Stimulated activated CD8-positive, alpha-beta memory T cell treated with anti-CD3 and anti-CD28 coated beads, Interleukin-7, amount 100 ng/mL, for 48 hours (primary cell): Measurements from ENCODE around the gene VTCN1.

ENCODE experiments used
- DNase-seq, 2 donors: peaks; one replicate each; pipeline ENCODE4 v3.0.0-alpha.2; 2020; ENCODE audit warnings: low read depth in 1 of 2; ENCODE audit errors: extremely low read depth in 1 of 2

VTCN1 gene

DNA sequence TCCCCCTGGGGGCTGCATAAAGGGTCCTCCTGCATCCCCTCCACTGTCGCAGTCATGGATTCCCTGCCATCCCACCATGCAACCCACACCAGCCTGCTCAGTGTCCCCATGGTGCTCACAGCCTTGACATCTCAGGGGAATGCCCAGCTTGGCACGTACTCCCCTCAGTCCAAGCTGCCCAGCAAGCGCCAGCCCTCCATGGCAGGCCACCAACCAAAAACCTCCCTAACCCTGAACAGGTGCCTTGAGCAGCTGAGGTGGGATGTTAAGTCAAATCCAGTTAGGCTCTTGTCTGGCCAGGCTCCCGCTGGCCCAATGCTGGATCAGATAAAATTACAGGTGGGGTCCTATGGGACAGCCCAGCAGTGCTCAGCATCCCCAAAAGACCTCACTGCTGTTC, 341 bp downstream of the VTCN1 start:
- DNase-seq, result no peak

GRCh38 chr1:117209094-117209493, 1.6 kb downstream of the VTCN1 start:
- no peak for DNase-seq

- no peak for DNase-seq
These were observed 2.1 kb downstream of the VTCN1 start for GRCh38 chr1:117208580-117208979.

DNA sequence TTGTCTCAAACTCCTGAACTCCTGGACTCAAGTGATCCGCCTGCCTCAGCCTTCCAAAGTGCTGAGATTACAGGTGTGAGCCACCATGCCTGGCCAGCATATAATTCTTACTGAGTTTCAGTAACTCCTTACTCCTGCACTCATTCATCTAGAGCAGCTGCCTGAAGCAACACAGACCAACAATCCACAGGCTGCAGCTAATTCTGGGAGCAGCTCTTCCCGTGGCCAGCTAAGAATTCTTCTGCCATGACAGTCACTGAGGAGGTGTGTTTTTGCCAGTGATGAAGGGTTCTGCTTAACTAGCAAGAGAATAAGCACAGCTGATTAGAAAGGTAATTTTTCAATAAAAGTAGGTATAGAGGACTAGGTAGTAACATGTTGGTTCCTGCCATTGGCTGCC, 5.4 kb downstream of the VTCN1 start:
- DNase-seq, result no peak

GRCh38 chr1:117201808-117202207, 8.9 kb downstream of the VTCN1 start:
- no peak for DNase-seq

DNA sequence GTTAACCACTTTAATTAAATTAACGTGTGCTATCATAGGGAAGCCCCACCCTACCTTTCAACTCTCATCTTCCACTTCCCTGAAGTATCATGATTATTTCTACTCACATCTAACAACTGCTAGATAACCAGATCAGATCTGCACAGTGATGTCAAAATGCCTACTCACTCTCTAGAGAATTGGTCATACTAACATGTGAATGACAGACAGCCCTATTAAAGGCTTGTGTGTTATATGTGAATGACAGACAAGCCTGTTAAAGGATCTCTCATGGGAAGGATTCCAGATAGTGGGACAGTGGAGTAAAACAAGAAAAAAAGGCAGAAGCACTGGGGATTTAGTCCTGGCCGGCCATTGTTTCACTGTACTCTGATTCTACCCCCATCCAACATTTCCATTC, 12.6 kb downstream of the VTCN1 start:
- DNase-seq, result no peak

DNA sequence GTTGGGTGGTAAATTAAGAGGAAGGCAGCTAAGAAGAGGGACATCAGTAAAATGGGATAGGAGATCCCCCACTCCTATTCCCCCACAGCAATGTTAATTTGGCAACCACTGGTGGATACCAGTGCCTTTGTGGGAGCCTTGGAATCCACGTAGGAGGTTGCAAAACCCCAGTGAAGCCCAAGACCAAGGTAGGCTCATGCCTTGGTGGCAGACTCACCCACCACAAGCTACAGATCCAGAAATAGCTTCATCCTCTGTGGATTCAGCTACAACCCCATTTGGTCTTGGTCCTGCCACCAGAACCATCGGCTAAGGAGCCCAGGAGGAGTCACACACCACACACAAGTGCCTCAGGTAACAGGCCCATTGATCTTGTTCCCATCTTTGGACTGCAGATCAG, 21.0 kb downstream of the VTCN1 start:
- no peak for DNase-seq

GRCh38 chr1:117188816-117189437, 21.8 kb downstream of the VTCN1 start:
- DNase-seq, result no peak

GRCh38 chr1:117188170-117188815, 22.4 kb downstream of the VTCN1 start:
- no peak for DNase-seq

- no peak for DNase-seq
These were observed 27.6 kb downstream of the VTCN1 start for GRCh38 chr1:117183112-117183511.

DNA sequence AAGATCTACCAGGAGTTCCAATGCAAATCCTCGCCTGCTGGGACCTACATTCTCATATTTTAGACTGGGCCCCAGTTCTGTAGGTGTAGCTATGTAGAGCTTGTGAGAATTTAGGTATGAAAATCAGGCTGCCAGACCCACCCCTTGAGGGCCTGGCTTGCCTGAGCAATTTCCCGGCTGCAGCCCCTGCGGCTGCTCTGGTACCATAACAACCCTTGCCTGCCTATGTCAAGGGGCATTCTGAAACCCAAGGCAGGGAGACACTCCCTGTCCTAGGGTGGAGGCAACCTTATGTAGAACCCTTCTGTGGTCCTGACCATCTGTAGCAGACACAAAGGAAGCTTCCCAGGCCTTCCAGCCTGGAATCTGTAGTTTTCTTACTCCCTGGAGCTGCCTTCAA, 28.4 kb downstream of the VTCN1 start:
- DNase-seq, result no peak

- no peak for DNase-seq
These were observed 29.1 kb downstream of the VTCN1 start for GRCh38 chr1:117181630-117182041.

DNA sequence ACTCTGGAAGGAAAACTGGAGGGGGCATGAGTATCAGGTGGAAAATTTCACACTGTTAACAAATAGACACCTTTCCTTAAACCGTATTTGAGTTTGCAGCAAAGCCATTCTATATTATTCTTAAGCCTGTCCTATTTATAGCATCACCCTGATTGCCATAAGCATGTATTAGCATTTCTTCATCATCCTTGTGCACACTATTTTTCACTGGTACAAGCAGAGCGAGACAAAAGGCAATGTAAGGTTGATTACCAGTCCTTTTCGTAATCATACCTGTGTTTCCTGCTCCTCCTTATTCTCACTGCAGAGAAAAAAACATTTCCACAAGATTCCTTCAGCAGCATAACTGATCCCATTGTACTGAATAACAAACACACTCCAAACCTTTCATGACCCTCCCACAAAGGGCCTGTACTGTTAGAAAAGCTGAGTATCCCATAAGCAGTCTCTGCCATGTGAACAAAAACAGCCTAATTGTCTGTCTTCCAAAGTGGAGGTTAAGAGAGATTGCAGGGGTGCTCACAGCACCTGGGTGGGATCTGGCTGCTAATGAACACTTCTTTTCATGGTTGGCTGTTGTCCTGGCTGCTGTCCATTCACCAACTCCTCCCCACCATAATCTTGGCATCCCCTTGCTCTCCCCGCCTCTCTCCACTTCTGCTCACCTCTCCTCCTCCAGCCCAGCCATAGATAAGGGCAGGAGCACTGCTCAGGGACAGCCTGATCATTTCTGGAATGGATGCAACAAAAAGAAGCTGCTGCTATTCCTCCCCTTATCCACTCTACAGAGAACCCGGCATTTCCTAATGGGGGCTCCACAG, 30.4 kb downstream of the VTCN1 start:
- no peak for DNase-seq

- no peak for DNase-seq
These were observed 31.3 kb downstream of the VTCN1 start for GRCh38 chr1:117179471-117179870.

- DNase-seq, result no peak
These were observed 32.0 kb downstream of the VTCN1 start for GRCh38 chr1:117178756-117179155.

GRCh38 chr1:117177376-117177775, 33.4 kb downstream of the VTCN1 start:
- no peak for DNase-seq

DNA sequence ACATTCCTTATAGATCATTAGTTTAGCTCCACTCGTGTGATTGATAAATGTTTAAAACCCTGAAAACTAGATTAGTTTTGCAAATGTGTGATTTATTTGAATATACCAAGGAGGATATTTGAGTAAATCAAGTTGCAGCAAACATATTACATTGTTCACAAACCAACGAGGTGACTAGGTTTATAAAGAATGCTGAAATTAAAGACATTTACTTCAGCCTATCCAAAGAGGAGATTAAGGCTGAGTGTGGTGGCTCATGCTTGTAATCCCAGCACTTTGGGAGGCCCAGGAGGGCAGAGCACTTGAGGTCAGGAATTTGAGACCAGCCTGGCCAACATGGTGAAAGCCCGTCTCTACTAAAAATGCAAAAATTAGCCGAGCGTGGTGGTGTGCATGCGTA, 34.1 kb downstream of the VTCN1 start:
- DNase-seq, result no peak

GRCh38 chr1:117174851-117175250, 35.9 kb downstream of the VTCN1 start:
- no peak for DNase-seq

DNA sequence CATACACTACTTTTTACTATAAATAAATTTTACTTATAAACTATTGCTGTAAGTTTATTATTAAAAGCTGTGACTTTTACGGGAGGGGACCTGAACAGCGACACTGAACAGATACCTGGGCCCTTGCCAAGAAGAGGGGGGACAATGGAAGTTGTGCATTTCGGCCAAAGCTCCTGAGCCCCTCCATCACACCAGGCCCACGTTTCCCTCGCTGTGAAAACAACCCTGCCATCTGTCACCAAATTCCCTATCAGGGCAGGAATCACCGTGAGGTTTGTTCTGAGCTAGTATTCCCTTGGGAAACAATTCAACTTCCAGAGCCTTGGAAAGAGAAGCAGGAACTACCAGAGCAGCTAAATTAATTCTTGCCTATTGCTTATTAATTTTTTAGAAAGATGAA, 37.0 kb downstream of the VTCN1 start:
- DNase-seq, result no peak

GRCh38 chr1:117173006-117173405, 37.7 kb downstream of the VTCN1 start:
- DNase-seq, result no peak

DNA sequence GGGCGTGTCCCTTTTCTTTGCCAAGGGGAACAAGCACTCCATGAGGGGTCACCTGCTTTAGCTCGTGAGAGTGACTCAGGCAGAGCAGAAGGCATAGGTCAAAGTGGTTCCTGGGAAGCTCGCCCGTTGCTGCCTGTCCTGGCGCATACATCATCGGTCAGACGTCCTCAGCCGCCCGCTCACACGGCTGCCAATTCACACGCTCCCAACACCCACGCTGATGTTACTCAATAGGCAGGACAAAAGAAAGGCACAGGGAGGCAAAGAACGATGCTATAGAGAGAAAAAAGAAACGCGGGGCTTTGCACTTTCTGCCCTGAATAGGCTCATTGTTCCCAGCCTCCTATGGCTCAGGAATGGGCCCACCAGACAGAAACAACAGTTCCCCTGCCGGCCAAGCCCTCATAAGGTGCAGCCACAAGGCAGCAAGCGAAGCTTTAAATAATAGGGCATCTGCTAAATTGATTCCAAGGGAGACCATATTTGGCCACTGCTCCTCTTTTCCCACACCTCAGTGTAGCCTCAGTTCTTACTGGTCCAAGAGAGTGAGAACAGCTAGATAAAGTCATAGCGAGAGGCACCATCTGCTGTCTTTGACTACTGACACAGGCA, 38.7 kb downstream of the VTCN1 start:
- DNase-seq, result no peak
